Mucosa of descending colon (tissue), 3 donors: ENCODE measurements around the gene EHD2. TPM values are rescaled to one million over a fixed set of nuclear protein-coding genes. Genes with fewer than 3 reads are reported as not detected.
"Not testable (repeated sequence)": the region's sequence is repeated elsewhere in the genome, so short reads cannot be mapped to it uniquely, and the experiment has no call there.

Source experiments
- ATAC-seq: fragments of 200-7000 bp; cut with Tn5 transposase; one replicate; pipeline ENCODE4 v1.9.1; 2020; ENCODE audit warnings: mild to moderate bottlenecking, moderate library complexity
- DNase-seq, 3 donors: peaks; one replicate each; pipeline ENCODE4 v3.0.0-alpha.2; 2020
- H3K36me3 ChIP-seq: fragments of 200-600 bp; one replicate; pipeline ENCODE4 v1.8.0; 2021; ENCODE audit warnings: low read depth, mild to moderate bottlenecking
- H3K4me1 ChIP-seq: fragments of 200-600 bp; one replicate; pipeline ENCODE4 v1.8.0; 2021; ENCODE audit warnings: low read depth, mild to moderate bottlenecking
- H3K4me3 ChIP-seq: fragments of 200-600 bp; one replicate; pipeline ENCODE4 v1.8.0; 2021; ENCODE audit warnings: mild to moderate bottlenecking
- H3K9me3 ChIP-seq: fragments of 200-600 bp; one replicate; pipeline ENCODE4 v1.8.0; 2021; ENCODE audit warnings: mild to moderate bottlenecking
- CTCF ChIP-seq: fragments of 200-600 bp; IDR thresholded peaks from one replicate; pipeline ENCODE4 v1.8.0; 2022; ENCODE audit warnings: antibody characterized with exemption, mild to moderate bottlenecking
- intact Hi-C, 2 donors: fragments of 100-400 bp; cut with DNase I in 1 of 2; cut with micrococcal nuclease in 1 of 2; formaldehyde crosslinking; loops; one replicate each; pipeline versions ENCODE4 v1.11.0 to v1.11.1; 2022; cut with DNase I, micrococcal nuclease
- total RNA-seq, 3 donors: library from RNA; stranded (reverse); fragmentation: NEBNext Ultra II Directional in 2 of 3; extraction: Animal tissue kit (Norgen Biotek cat#: 25700) in 2 of 3; gene quantifications; one replicate each; pipeline versions ENCODE4 v1.2.1 to v1.2.4, GENCODE V29; 2021 to 2023
- donor health status: DM: no; HTN: no; CAD: no; lungs with moderate emphysema.
- donor health status: DM: no; HTN: no; CAD: no.
- donor health status: DM: no; HTN: yes; CAD: no.

Gene EHD2
- total RNA-seq, 3 donors from 2014 or later = 10.8 to 108 (median 30.3) TPM

- H3K4me3 ChIP-seq = no peak overlapping the region
- DNase-seq (peak; percentile 64 to 82 (median 71)), ATAC-seq (peak; percentile 70)
- intact Hi-C loops = loop anchor here in 1 of 2 donors (10.0 kb wide), 1 partner anchor 66 kb away; no protein-coding TSS in a partner anchor
- no peak for TF ChIP-seq CTCF
- H3K36me3 ChIP-seq = no peaks in the 10 kb centered on the region
- no peaks in the 10 kb centered on the region for H3K9me3 ChIP-seq
- peaks cover 2% of the 10 kb centered on the region for H3K4me1 ChIP-seq
Measured at GRCh38 chr19:47719047-47719859, 6.0 kb downstream of the EHD2 start.

GRCh38 chr19:47720669-47721422 is 7.6 kb downstream of the EHD2 start:
- Histone ChIP-seq H3K9me3 (no peaks in the 10 kb centered on the region), H3K4me3 (no peak overlapping the region), H3K4me1 (peaks cover 2% of the 10 kb centered on the region), H3K36me3 (no peaks in the 10 kb centered on the region)
- intact Hi-C loops = no loop called here
- ATAC-seq = no peak
- no peak for TF ChIP-seq CTCF
- DNase-seq = no peak

- peak in 1 of 3 donors; percentile 68 for DNase-seq
- no peak for TF ChIP-seq CTCF
- intact Hi-C loops = no loop called here
- no peaks in the 10 kb centered on the region for H3K36me3 ChIP-seq
- H3K4me1 ChIP-seq = peaks cover under 1% of the 10 kb centered on the region
- H3K9me3 ChIP-seq = no peaks in the 10 kb centered on the region
- H3K4me3 ChIP-seq = no peak overlapping the region
- ATAC-seq = peak; percentile 41
Measured at GRCh38 chr19:47723581-47723940, 10.3 kb downstream of the EHD2 start.

- no peak for TF ChIP-seq CTCF
- Histone ChIP-seq H3K9me3 (no peaks in the 10 kb centered on the region), H3K4me1 (peaks cover 13% of the 10 kb centered on the region), H3K4me3 (no peak overlapping the region), H3K36me3 (no peaks in the 10 kb centered on the region)
- ATAC-seq (no peak), DNase-seq (no peak)
- intact Hi-C loops = no loop called here
Measured at GRCh38 chr19:47725759-47726401, 12.7 kb downstream of the EHD2 start.

GRCh38 chr19:47726467-47726866 is 13.2 kb downstream of the EHD2 start:
- Histone ChIP-seq H3K9me3 (no peaks in the 10 kb centered on the region), H3K4me1 (peaks cover 13% of the 10 kb centered on the region), H3K36me3 (no peaks in the 10 kb centered on the region), H3K4me3 (no peak overlapping the region)
- no peak for TF ChIP-seq CTCF
- intact Hi-C loops = no loop called here
- ATAC-seq = no peak
- DNase-seq = no peak

GRCh38 chr19:47728295-47728694 is 15.1 kb downstream of the EHD2 start:
- H3K9me3 ChIP-seq, intact Hi-C loops, DNase-seq, H3K36me3 ChIP-seq, H3K4me3 ChIP-seq, ATAC-seq: not testable (repeated sequence)
- peaks cover 13% of the 10 kb centered on the region for H3K4me1 ChIP-seq
